GM21390 (cell line): ENCODE results near the gene GEMIN4.
"Not testable (repeated sequence)": the region's sequence is repeated elsewhere in the genome, so short reads cannot be mapped to it uniquely, and the experiment has no call there.

Source experiments
- ATAC-seq: cut with Tn5 transposase; IDR thresholded peaks from one replicate; pipeline ENCODE4 v1.9.1; 2021; ENCODE audit not compliant: unreplicated experiment

The GEMIN4 gene

DNA sequence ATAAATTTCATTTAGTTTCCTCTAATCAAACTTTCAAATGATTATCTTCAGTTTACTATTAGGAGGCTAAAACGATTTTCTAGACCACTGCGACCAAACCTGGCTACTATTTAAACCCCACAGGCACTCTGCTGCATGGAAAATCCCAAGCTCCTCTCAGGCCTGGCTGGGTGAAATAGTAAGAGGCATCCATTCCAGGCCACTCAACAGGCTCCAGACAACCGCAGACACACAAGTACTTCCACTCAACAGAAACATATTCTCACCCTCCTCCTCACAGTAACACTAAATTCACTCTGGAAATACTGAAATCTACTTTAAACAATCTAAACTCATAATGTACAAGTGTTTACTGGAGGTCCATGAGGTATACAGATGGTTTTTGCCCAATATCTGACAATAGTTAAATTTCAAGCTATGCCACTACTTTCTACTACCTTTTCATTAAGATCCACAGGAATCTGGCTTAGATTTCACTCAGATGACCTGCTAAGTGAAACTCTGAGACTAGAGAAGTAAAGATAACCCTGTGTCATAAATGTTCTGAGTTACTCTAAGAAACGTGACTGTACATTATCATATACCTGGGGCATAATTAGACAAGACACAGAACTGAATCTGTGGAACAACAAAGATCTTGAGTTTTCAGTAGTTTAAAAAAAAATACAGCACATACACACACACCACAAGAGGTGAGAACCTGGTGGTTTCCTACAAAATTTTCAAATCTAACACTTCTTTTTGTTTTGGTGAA lies 47.8 kb downstream of the GEMIN4 start:
- no peak for ATAC-seq

DNA sequence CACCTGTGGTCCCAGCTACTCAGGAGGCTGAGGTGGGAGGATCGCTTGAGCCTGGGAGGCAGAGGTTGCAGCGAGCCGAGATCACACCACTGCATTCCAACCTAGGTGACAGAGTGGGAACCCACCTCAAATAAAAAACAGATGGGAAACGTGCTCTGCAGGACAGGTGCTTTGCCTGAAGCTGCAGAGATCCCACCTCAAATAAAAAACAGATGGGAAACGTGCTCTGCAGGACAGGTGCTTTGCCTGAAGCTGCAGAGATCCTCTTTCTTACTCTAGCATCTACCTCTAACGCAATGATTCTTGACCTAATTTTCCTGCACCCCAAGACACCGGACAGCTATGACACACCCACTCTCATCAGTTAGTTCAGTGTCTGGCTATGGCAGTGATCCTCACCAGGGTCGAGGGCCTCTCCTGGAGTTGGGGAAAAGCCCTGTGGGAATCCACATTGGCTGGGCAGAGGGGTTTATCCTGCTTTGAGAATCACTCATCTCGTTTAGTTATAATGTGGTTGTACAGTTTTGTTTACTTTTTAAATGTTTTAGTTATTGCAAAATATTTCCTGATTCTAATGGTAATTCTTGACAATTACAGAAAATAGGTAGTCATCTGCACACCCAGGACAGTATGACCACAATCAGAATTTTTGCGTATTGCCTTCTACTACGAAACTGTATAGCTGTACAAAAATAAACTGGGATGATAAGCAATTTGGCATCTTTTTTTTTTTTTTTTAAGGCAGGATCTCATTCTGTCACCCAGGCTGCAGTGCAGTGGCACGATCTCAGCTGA lies 48.8 kb downstream of the GEMIN4 start:
- no peak for ATAC-seq

DNA sequence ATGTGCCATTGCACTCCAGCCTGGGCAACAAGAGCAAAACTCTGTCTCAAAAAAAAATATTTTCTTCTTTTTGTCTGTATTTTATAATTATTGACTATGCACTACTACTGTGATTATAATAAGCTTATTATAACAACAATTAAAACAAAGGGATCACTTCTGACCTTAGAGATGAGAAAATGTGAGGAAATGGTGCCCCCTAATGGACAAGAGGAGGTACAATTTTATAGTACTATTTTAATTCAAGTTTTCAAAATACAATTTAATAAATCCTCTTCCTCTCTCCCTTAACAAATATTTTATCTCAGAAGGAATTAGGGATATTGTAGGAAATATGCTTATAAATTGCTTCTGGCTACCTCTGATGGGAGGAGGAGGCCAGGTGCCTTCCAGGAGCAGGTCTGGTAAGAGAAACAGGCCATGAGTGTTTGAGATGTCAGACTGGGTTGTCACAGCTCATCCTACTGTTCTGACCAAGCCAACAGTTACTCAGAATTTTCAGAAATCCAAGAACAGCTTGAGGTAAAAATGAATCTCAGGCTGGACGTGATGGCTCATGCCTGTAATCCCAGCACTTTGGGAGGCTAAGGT lies 51.5 kb downstream of the GEMIN4 start:
- no peak for ATAC-seq

DNA sequence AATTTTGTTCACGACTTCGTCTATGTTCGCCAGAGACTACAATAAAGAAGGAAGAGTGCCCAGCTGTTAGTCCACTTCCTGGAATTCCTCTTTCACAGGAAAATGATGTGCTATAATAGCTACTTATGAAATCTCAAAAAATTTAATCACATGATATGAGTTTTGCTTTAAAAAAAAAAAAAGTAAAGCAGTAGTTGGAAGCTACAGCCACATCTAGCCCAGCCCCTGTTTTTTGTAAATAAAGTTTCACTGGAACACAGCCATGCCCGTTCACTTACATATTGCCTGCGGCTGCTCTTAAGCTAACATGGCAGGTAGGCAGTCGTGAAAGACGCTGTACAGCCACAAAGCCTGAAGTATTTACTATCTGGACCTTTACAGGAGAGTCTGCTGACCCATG lies 52.7 kb downstream of the GEMIN4 start:
- no peak for ATAC-seq

DNA sequence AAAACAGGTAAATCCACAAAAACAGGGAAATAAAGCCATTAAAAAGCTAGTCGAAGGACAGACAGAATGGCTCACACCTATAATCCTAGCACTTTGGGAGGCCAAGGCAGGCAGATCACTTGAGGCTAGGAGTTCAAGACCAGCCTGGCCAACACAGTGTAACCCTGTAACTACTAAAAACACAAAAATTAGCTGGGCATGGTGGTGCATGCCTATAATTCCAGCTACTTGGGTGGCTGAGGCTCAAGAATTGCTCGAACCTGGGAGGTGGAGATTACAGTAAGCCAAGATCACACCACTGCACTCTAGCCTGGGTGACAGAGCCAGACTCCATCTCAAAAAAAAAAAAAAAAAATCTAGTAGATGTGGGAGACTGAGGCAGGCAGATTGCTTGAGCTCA lies 54.0 kb downstream of the GEMIN4 start:
- not testable (repeated sequence) for ATAC-seq

DNA sequence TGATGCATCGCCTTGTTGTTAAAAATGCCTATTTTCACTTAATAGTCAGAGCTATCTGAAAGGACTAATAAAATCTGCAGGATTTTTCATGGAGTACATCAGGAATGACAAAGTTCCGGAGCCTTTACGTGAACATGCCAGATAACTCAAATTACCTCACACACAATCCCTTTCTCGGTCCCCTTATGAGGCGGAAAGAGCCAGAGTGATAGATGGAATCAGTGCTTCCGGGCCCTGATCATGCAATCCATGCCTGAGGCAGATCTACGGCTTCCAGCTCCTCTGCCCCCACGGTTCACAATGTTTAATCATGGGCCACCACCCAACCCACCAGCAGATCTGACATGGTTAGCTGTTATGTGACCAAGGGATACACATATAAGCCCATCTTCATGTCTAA lies 54.4 kb downstream of the GEMIN4 start:
- no peak for ATAC-seq

DNA sequence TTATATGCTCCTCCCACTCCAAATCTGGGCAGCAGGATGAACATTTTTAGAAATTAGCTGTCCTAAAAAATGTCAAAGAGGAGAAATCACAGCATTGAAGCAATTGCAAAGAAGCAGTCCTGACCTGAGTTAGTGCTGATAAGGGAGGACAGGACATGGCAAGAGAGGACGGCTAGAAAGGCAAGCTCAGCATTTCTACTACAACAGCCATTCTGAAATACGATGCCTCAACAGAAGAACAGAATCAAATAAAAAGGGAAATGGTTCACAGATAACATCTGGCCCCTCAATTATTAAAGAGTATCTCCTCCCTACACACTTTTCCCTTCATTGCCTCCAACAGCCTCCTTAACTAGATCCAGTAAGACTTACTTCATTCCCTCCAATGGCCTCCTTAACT lies 55.7 kb downstream of the GEMIN4 start:
- ATAC-seq = no peak
